ENCODE results near the gene TTLL11. TPM values are rescaled to one million over a fixed set of nuclear protein-coding genes. Genes with fewer than 3 reads are reported as not detected.
A peak's percentile ranks its signal among the peaks of the same experiment; 100 is the strongest.

The TTLL11 gene
- total RNA-seq, 4 donors from 2014 or later = 3.2 to 11.8 (median 9.0) TPM

- TF ChIP-seq POLR2A (IDR thresholded peaks at IDR 0.05) = no peak
- TF ChIP-seq CTCF (IDR thresholded peaks at IDR 0.05) = peak; percentile 80 to 90 (median 86)
- no peaks in the 10 kb centered on the region for H3K27me3 ChIP-seq
- intact Hi-C loops (cut with DNase I) = loop anchor here (5.0 kb wide), 2 partner anchors 305 to 440 kb away; no protein-coding TSS in a partner anchor
- 10 to 19% methylated on average over 8 of the region's 8 CpGs for WGBS, 2 donors
- H3K4me3 ChIP-seq = no peak overlapping the region
- H3K4me1 ChIP-seq = peaks cover 0 to 9% (median 0%) of the 10 kb centered on the region in 3 donors
- no peak for DNase-seq
- peaks cover 0 to 15% (median 0%) of the 10 kb centered on the region in 3 donors for H3K36me3 ChIP-seq
- H3K9me3 ChIP-seq = no peaks in the 10 kb centered on the region
- no peak overlapping the region for H3K27ac ChIP-seq
These were observed 100.4 kb downstream of the TTLL11 start for GRCh38 chr9:121992571-121993212.

GRCh38 chr9:121991307-121991661, 101.8 kb downstream of the TTLL11 start:
- Histone ChIP-seq H3K36me3 (peaks cover 0 to 15% (median 0%) of the 10 kb centered on the region in 3 donors), H3K4me1 (no peaks in the 10 kb centered on the region), H3K4me3 (no peak overlapping the region), H3K9me3 (no peaks in the 10 kb centered on the region), H3K27ac (no peak overlapping the region), H3K27me3 (no peaks in the 10 kb centered on the region)
- intact Hi-C loops (cut with DNase I) = loop anchor here (5.0 kb wide), 2 partner anchors 304 to 439 kb away; no protein-coding TSS in a partner anchor
- DNase-seq = no peak
- WGBS, 2 donors = 72 to 87% methylated on average over 4 of the region's 4 CpGs
- TF ChIP-seq CTCF (IDR thresholded peaks at IDR 0.05) (no peak), POLR2A (IDR thresholded peaks at IDR 0.05) (no peak)

- H3K27me3 ChIP-seq = no peaks in the 10 kb centered on the region
- H3K27ac ChIP-seq = no peak overlapping the region
- peaks cover 0 to 15% (median 0%) of the 10 kb centered on the region in 3 donors for H3K36me3 ChIP-seq
- no peaks in the 10 kb centered on the region for H3K9me3 ChIP-seq
- H3K4me3 ChIP-seq = no peak overlapping the region
- 78 to 86% methylated on average over 6 to 9 of the region's 9 CpGs for WGBS, 2 donors
- TF ChIP-seq CTCF (IDR thresholded peaks at IDR 0.05) (no peak), POLR2A (IDR thresholded peaks at IDR 0.05) (no peak)
- DNase-seq = no peak
- intact Hi-C loops (cut with DNase I) = loop anchor here (5.0 kb wide), 2 partner anchors 303 to 438 kb away; no protein-coding TSS in a partner anchor
- no peaks in the 10 kb centered on the region for H3K4me1 ChIP-seq
These were observed 102.4 kb downstream of the TTLL11 start for GRCh38 chr9:121990600-121991306.

- no peak for DNase-seq
- Histone ChIP-seq H3K27ac (no peak overlapping the region), H3K4me1 (peaks cover 0 to 12% (median 0%) of the 10 kb centered on the region in 3 donors), H3K27me3 (no peaks in the 10 kb centered on the region), H3K36me3 (peaks cover 0 to 15% (median 0%) of the 10 kb centered on the region in 3 donors), H3K9me3 (no peaks in the 10 kb centered on the region), H3K4me3 (no peak overlapping the region)
- WGBS, 2 donors = 86 to 87% methylated on average over 13 of the region's 13 CpGs
- TF ChIP-seq CTCF (IDR thresholded peaks at IDR 0.05) (no peak), POLR2A (IDR thresholded peaks at IDR 0.05) (no peak)
- intact Hi-C loops (cut with DNase I) = no loop called here
These were observed 104.1 kb downstream of the TTLL11 start for GRCh38 chr9:121989010-121989409.

- H3K4me3 ChIP-seq = no peak overlapping the region
- 84 to 86% methylated on average over 7 of the region's 7 CpGs for WGBS, 2 donors
- TF ChIP-seq CTCF (IDR thresholded peaks at IDR 0.05) = no peak
- no peak for TF ChIP-seq POLR2A (IDR thresholded peaks at IDR 0.05)
- no peaks in the 10 kb centered on the region for H3K9me3 ChIP-seq
- no peaks in the 10 kb centered on the region for H3K27me3 ChIP-seq
- intact Hi-C loops (cut with DNase I) = no loop called here
- H3K27ac ChIP-seq = no peak overlapping the region
- peaks cover 0 to 12% (median 0%) of the 10 kb centered on the region in 3 donors for H3K4me1 ChIP-seq
- DNase-seq = no peak
- H3K36me3 ChIP-seq = peaks cover 0 to 15% (median 0%) of the 10 kb centered on the region in 3 donors
These were observed 105.8 kb downstream of the TTLL11 start for GRCh38 chr9:121987314-121987713.
